GM19328 (cell line): Measurements from ENCODE around the gene ANKRD22.
"Not testable (repeated sequence)": the region's sequence is repeated elsewhere in the genome, so short reads cannot be mapped to it uniquely, and the experiment has no call there.

ENCODE experiments used
- ATAC-seq: cut with Tn5 transposase; IDR thresholded peaks from one replicate; pipeline ENCODE4 v1.9.1; 2021; ENCODE audit warnings: mild to moderate bottlenecking, moderate library complexity; ENCODE audit not compliant: unreplicated experiment

The ANKRD22 gene

DNA sequence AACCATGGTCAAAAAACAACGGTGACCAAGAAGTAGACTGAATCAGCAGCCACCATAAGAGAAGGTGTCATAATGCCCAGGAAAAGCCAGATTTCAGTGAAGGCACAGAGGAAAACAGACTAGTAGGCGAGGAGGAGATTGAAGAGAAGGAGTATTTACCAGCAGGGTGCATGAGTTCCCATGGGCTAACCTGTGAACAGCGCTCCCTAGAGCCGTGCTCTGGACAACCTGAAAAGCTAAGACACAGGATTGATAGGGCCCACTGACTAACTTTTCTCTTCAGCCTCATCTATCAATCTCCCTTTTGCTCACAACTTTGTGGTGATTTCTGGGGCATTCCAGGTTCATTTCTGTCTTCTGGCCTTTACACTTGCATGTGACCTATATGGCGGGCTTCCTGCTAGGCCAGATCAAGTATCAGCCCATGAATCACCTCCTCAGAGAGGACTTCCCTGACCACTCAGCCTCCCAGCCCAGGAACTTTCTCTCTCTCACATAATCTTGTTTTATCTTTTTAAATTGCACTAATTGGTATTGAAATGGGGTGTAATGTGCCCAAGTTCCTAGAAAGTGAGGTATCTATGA, 12.8 kb downstream of the ANKRD22 start:
- no peak for ATAC-seq

DNA sequence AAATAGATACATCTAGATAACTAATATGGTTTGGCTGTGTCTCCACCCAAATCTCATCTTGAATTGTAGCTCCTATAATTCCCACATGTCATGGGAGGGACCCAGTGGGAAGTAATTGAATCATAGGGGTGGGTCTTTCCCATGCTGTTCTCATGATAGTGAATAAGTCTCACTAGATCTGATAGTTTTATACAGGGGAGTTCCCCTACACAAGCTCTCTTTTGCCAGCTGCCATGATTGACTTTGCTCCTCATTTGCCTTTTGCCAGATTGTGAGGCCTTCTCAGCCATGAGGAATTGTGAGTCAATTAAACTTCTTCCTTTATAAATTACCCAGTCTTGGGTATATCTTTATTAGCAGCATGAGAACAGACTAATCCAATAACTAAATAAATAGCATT, 14.0 kb downstream of the ANKRD22 start:
- not testable (repeated sequence) for ATAC-seq

DNA sequence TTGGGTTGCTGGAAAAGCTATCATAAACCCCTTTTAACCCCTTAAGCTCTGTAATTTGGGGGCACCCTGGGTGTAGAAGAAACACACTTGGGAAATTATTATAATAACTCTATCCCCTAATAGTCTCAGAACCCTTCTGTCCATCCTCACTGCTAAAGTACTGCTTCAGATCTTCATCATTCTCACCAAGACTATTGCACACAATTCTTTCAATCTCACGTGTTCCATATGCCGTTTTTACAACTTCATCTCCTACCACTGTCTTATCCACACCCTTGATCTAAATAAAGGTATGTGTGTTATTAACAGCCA, 15.8 kb downstream of the ANKRD22 start:
- ATAC-seq: peak; percentile 11

DNA sequence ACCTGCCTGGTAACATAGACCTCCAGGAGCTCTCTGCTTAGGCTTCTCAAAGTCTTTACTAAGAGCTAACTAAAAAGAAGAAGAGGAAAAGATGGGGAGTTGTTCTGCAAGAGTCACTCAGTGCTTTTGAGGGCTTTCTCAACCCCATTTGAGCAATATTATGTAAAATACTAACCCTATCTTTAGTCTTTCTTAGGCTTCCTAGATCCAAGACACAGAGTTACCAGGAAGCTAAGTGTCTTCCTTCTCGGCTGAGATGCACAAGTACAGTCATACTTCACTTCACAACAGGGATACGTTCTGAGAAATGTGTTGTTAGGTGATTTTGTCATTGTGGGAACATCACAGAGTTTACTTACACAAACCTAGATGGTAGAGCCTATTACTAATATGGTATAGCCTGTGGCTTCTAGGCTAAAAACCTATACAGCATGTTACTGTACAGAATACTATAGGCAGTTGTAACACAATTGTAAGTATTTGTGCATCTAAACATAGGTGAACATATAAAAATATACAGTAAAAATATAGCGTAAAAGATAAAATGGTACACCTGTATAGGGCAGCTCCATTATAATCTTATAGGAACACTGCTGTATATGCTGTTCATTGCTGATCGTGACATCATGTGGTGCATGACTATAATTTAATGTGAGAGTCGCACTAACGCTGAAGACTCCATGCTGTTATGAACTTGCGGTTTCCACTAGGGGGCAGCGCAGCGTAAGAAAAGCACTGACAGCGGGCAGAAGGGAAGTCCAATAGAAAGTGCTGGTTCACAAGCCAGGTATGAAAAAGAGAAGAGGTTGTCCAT, 16.3 kb downstream of the ANKRD22 start:
- peak; percentile 81 for ATAC-seq

DNA sequence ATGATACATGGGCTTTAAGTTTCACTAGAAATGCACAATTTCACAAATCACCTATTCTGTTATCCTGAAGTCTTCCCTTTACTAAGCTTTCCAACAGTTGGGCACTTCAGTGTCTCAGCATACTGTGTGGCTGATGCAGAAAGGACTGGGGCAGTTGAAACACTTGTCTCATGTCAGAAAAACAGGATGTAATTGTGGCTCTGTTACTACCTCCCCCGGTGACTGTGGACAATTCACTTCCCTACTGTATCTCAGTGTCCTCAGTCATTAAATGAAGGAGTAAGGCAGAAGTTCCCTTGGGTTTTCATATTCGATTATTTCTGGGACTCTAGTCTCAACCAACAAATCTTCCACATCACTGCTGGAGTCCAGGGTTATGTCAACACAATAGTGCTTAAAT, 17.9 kb downstream of the ANKRD22 start:
- no peak for ATAC-seq

DNA sequence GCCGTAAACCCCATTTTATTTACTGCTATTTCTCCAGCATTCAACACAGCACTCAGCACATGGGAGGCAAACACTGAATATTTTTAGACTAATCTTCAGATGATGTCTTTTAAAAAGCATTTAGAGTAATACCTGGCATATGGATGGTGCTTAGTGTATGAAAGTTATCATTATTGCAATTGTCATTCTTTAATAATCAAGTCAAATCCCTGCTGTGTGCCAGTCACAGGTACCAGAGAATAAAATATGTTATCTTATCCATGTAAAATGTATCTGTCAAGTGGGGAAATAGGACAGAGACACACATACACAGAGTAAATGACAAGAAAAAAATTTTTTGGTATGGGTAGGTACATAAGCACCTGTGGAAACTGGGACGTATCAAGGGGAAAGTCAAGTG, 18.5 kb downstream of the ANKRD22 start:
- no peak for ATAC-seq

DNA sequence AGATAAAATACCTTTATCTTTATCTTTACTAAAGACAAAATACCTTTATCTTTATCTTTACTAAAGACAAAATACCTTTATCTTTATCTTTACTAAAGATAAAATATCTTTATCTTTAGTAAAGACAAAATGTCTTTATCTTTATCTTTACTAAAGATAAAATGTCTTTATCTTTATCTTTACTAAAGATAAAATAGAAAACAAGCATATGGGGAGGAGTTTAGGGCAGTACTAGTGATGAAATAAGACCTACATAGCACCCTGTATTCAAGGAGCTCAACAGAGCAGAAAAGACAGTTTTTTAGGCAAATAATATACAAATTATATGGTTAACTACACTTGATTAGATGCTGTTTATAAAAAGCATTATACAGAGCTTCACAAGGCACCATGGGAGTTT, 19.3 kb downstream of the ANKRD22 start:
- ATAC-seq: no peak

DNA sequence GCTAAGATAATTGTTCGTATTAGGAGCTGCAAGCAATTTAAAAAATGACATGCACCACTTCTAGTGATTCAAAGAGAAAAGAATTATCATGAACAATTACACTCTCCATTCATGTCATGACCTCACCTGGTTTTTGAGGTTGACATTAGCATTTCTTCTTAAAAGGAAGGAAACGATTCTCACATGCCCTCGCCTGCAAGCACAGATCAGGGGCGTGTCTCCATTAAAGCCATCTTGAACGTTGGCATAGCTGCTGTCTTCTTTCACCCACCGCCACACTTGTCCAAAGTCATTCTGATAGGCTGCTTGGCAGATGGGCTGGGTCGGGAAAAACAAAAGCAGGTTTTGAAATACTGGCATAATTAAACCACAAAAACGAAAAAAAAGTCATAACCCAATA, 19.9 kb downstream of the ANKRD22 start:
- ATAC-seq: no peak

DNA sequence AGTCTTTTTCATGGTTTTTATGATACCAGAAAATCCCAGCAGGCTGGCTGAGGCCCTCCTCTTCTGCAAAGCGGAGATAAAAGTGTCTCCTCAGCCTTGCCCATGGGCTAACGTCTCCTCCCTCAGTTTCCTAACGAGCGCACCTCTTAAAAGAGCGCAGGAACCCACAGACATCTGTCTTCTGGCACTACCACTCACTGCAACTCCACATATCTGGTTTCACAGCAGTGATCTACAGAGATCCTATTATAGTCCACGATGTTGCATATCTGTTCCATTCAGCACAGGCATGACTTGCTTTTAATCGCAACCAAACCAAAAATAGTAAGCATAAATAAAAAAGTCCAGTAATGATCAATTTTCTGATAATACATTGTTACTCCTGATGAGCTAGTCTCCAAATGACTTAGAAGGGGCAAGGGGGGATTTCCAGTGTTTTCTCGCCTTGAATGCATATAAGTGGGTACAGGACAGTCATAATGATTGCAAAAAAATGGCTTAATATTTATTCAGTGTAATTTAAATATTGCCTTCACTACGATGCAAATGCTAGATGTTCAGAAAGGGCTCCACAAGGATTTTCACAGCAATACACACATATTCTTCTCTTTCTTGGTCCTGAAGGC, 20.9 kb downstream of the ANKRD22 start:
- no peak for ATAC-seq

DNA sequence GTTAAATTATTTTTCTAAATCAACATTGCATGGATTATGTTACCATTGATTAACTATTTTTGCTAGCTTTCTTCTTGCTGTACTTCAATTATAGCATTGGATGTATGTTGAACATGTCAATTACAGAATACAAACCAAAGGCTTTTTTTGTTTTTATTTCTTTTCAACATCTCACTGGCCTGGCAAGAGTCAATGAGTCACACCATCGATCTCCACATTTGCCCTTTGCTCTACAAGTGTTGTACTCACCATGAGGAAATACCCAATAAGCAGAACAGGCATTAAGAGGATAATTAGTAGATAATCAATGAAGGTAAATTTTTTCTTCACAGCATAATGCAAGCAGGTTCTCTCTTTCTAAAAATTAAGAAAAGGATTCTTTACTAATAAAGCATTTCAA, 23.3 kb downstream of the ANKRD22 start:
- no peak for ATAC-seq

DNA sequence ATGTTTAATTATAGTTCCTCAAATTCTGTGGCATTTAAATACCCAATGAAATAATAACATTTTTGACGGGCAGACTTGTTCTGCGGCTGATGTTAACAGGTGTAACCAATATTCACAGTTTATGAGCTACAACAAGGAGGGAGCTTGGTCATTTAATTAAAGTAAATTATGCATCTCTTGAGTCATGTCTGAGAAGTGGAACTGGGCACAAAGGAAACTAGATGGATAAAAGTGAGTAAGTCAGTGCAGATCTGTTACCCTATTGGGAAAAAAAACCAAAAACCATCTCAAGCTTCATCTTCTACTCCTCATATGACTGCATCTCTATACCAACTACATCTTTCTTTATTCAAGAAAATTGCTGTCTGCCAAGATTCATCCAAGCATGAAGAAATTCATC, 24.0 kb downstream of the ANKRD22 start:
- ATAC-seq: no peak

DNA sequence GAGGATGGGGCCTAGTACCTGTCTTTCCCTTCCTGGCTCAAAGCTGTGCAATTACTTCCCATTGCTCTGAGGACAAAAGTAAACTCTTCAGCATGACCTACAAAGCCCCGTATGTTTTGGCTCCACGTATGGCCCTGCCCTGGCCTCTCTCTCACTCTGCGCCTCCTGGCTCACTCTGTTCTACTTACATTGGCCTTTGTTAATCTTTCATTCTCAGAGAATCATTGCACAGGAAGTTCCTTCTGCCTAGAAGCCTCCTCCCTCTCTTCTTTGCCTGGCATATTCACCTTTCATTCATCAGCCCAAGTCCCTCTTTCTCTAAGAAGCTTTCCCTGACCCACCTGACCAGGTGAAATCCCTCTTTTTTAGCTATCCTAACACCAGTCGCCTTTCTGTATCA, 25.3 kb downstream of the ANKRD22 start:
- no peak for ATAC-seq

DNA sequence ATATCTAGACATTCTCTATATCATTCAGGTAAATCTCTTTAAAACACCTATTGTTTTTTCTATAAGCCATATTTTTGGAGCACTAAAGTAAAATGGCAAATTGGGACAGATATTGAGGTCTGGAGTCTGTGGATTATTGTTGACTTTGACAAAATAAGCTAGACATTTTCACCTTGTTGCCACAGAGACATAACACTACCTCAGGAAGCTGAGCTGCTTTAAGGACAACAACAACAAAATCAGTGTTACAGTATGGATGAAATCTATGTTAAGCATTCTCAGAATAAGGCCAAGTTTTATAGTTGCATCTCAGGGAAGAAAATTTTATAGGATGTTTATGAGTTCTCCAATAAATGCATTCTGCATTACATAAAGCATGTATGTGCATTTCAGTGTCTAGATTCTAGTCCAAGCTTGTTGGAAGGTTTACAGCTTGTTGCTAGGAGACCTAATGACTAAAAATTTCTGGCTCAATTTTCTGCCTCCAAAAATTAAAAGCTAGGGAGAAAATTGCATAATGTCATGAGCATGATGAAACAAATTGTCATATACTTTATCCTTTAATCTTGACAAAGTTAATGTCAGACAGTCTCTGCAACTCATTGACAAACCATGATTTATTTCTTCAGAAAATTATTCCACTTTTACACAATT, 30.8 kb downstream of the ANKRD22 start:
- ATAC-seq: no peak

DNA sequence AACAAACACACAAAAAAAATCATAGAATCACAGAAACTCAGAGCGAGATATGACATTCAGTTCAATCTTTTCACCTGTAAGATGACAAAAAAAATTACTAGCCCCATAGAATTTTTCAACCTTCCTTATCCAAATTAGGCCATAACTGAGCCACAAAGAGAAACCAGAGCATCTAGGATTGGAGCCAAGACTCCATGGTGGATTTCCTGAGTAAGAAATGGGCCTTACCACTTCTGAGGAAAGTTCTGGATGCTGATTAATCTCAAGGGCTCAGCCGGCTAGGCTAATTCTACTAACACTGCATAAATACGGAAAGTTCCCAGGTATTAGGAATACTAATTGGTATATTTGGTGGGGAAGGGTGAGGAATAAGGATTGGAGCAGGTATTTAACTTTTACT, 32.4 kb downstream of the ANKRD22 start:
- ATAC-seq: no peak

DNA sequence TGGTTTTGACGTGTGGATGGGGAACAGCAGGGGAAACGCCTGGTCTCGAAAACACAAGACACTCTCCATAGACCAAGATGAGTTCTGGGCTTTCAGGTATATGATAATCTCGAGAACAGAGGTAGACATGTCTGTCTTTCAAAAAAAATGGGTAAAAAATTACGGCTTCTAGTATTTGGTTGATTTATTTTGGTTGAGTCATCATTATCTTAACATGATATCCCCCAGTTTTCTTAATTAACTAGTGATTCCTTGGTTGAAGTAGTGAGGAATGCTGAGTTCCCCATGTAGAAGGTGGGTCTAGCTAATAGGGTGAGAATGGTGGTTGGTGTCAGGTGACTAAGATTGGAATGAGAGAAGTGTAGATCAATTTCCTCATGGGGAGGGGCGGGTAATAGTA, 38.4 kb downstream of the ANKRD22 start:
- ATAC-seq: no peak

DNA sequence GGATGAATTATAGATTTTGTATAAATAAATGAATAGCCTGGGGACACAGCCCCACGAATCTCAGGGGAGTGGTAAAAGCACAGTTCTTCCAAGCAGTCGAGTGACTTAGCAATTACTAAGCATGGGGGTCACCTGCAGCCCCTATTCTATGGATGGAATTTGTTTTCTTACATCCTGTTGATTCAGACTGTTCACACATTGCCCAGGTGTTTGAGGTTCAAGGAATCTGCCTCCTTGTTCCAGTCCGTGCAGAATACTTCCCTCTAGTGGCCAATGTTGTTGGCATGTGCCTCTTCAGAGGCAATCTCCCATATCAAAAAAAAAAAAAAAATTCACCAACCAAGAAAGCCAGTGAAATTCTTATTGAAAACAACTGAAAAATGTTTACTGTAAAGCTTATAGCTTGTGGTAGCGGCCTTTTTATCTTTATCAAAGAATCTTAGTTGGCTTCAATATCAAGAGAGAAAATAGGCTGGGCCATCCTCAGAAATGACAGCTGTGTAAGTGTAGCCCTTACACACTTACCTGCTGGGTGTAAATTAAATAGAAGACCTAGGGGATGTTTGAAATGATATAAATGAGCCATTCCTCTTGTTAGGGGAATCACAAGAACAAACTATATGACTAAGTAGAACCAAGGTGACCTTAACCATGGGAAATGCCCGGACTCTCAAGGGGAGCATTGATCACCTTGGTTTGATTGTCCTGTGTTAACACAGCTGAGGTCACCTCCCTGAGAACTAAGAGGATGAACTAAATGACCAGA, 41.3 kb downstream of the ANKRD22 start:
- ATAC-seq: no peak

DNA sequence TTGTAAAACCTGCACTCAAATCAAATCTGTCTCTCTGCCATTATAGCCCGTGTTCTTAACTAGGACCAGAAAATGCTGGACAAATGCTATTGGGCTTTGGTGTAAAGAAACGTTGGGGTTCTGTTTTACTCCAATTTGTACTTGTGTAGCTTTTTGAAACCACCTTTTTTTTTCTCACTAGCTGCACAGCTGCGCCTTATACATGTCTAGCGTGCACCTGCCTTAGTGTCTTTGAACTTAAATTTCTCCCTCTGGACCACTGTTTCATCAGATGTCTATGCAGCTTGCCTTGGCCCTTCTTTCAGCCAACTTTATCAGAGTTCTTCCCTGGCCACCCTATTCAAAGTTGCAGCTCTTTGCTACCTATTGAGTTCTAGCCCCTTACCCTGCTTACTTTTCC, 42.0 kb downstream of the ANKRD22 start:
- ATAC-seq: no peak

DNA sequence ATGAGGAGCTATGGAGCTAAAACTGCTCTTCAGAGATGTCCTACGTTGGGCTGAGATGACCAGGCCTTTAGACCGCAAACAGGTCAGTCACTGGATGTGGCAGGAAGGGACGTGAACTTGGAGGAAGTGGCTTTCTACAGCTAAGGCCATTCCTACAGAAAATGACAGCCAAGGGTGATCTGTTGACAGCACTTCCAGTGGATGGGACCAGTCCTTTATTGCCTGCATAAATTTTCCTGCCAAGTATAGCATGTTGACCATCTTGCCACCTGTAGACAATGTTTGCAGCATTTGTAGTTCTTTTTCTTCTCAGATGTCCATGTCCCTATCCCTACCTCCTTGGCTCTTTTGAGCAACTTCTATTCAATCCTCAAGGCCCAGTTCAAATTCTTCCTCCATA, 45.7 kb downstream of the ANKRD22 start:
- ATAC-seq: no peak

DNA sequence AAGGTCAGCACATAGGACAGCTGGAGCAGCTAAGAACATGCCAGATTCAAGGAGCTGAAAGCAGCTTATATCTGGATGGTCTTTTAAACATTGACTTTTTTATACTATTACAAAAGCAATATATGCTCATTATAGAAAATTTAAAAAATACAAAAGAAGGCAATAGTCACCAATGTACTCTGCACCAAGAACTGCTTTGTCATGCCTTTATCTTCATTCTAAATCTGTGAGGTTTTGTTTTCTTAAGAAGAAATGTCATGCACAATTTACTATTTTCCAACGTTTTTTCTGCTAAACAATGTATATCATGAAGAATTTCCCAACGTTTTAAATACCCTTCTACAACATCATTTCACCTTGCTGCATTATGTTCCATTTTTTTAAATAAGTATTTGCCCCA, 46.3 kb downstream of the ANKRD22 start:
- ATAC-seq: no peak

DNA sequence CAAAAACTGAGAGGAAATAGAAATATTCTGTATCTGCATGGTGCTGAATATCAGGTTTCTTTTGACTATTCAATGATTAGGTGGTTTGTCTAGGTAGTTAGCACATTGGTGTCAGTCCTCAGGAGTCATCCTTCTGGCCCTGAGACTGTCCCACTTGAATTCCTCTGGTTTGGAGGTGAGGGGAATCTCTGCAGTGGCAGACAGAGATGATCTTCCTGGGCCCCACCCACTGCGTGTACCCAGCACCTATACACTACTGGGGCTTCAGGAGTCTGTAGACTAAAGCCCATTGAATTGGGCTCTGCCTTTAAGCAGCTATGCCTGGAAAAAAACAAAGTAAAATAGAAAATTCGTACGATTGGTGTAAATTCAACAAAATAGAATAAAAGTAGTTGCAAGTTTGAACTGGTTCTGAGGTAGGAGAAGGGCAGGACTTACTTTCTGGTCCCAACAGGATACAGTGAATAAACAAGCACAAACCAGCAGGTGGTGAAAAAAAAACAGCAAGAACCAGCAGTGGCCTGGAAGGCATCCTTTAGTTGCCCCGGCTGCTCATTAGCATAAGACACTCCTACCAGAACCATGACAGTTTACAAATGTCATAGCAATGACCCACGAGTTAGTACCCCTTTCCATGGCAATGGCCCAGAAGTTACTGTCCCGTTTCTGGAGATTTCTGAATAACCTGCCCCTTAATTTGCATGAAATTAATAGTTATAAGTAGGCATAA, 47.4 kb downstream of the ANKRD22 start:
- ATAC-seq: no peak

DNA sequence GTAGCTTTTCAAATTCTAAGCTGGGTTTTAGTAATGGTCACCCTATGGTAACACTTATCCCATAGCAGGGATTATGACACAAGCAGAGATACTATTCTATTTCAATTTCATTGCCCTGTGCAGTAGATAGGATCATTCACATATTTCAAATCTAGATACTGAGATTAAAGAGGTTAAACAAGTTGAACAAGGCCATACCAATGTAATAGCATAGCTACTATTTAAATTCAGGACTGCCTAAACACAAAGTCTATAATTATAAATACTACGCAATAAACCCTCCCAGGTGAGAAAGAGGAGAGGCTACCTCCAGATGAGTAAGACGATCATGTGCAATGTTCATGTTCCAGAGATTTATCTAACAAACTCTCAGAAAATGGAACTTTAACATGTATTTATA, 48.0 kb downstream of the ANKRD22 start:
- ATAC-seq: no peak
